HL-60/S4 (cell line): ENCODE data around the gene ARHGEF37.
"Not testable (repeated sequence)": the region's sequence is repeated elsewhere in the genome, so short reads cannot be mapped to it uniquely, and the experiment has no call there.

Experiments used
- in situ Hi-C: fragments of 300-500 bp; cut with MboI; formaldehyde crosslinking; loops from 2 replicates; pipeline ENCODE4 v1.14.3; 2022; ENCODE audit warnings: low sequenced_read_pairs

The ARHGEF37 gene

GRCh38 chr5:149664666-149665415, 83.5 kb downstream of the ARHGEF37 start:
- in situ Hi-C loops, result no loop called here

GRCh38 chr5:149665416-149666175, 84.3 kb downstream of the ARHGEF37 start:
- in situ Hi-C loops, result no loop called here

- in situ Hi-C loops, result no loop called here
These were observed 85.0 kb downstream of the ARHGEF37 start for GRCh38 chr5:149666212-149666852.

GRCh38 chr5:149667084-149667828, 86.0 kb downstream of the ARHGEF37 start:
- in situ Hi-C loops, result no loop called here

DNA sequence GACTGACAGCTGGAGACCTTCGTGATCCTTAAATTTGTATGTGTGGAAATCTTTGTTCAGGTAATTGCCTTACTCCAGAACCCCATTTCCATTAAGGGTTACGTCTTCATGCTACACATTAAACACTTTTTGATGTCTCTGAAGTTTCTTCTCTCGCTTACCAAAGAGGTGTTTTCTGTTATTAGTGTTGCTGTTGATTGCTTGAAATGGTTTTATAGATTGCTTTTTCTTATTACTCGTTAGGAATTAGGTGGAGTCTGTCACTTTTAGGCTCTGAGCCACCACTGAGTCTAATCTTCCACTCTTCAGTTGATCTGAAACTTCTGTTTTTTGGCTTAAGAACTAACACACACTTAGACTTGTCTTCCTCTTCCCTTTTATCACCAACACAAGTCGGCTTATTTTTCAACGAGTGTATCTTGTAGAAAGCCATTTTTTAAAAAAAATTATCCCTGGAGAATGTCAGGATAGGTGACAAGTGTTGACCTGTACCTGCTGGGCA, 86.6 kb downstream of the ARHGEF37 start:
- in situ Hi-C loops, result no loop called here

- in situ Hi-C loops, result not testable (repeated sequence)
These were observed 88.0 kb downstream of the ARHGEF37 start for GRCh38 chr5:149669273-149669672.

DNA sequence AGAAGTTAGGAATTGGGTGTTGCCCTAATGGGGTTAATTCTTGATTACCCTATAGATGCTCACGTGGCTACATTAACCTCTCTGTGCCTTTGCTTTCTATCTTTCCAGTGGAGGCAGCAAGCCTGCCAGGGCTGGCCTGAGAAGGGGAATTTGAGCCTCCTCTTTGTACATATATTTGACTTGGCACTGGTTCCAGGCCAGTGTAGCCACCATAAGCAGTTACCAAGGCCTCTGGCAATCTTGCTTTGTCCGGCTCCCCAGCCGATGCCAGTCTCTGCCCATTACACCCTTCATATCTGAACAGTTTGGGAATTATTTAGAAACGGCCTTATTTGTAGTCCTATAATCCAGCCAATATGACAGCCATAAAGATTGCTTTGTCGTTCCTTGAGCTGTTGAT, 90.2 kb downstream of the ARHGEF37 start:
- in situ Hi-C loops, result no loop called here

DNA sequence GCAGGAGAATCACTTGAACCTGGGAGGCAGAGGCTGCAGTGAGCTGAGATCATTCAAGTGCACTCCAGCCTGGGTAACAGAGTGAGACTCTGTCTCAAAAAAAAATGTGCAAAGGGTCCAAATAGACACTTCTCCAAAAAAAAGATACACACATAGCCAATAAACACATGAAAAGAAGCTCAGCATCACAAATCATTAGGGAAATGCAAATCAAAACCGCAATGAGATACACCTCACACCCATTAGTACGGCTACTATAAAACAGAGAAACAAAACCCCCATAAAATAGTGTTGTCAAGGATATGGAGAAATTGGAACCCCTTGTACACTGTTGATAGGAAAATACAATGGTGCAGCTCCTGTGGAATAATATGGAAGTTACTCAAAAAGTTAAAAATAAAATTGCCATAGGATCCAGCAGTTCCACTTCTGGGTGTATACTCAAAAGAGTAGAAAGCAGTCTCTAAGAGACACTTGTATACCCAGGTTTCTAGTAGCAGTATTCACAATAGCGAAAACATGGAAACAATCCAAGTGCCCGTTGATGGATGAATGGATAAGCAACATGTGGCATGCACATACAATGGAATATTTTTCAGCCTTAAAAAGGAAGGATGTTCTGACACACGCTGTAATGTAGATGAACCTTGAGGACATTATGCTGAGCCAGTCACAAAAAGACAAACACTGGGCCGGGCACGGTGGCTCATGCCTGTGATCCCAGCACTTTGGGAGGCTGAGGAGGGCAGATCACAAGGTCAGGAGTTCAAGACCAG, 91.6 kb downstream of the ARHGEF37 start:
- in situ Hi-C loops, result no loop called here

- in situ Hi-C loops, result no loop called here
These were observed 93.4 kb downstream of the ARHGEF37 start for GRCh38 chr5:149674686-149675085.

- in situ Hi-C loops, result no loop called here
These were observed 94.4 kb downstream of the ARHGEF37 start for GRCh38 chr5:149675610-149676201.

DNA sequence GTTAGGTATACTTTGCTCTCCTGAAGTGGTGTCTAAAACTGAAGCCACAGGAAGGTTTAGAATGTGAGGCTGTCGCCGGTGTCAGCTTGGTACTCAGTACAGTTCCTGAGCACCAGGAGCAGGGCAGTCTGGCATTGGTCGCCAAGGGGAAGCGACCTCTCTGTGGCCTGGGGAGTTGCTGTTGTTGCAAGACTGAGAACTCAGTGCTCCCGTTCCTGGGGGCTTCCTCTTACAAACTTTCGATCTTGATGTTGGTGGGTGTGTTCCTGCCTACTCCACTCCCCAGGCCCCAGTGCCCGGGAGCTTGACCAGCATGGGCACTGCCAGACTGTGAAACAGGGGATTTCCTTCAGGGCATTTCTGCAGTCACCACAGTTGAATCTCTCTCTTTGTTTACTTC, 96.4 kb downstream of the ARHGEF37 start:
- in situ Hi-C loops, result no loop called here

DNA sequence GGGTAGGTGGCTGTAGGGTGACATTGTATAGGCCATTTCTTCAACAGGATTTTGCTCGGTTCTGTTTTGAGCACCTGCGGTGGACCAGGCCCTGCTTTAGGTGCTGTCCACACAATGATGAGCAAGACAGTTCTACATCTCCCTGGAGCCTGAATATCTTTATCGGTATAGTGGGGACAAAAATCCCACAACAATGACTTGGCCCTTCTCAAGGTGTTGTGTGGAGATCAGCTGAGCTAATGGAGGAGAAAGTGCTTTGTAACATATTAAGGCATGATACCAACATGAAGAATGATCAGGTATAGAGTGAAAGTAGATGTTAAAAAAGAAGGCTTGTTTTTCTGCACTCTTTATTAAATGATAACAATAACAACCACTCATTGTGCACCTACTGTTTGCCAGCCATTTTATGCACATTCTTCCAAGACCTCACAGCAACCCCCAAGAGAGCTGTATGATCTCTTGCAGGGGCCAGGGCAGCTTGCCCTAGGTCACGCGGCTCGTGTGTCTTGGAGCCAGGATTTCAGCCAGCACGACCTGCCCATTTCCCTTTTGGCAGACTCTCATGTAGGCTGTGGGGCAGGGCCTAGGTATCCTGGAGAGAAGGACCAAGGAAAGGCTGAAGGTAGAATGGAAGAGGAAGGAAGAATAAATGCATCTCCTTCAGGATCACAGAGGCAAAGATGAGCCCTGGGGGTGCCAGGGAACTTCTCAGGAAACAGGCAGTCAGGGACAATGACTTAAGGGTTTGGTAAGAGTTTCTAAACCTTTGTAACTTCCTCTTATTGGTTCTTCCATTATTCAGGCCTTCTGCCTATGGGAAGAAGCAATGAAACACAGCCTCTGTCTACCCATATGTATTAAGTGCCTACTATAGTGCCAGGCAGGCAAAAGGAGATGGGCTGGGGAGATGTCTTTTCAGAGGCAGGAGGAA, 98.8 kb downstream of the ARHGEF37 start:
- in situ Hi-C loops, result no loop called here

DNA sequence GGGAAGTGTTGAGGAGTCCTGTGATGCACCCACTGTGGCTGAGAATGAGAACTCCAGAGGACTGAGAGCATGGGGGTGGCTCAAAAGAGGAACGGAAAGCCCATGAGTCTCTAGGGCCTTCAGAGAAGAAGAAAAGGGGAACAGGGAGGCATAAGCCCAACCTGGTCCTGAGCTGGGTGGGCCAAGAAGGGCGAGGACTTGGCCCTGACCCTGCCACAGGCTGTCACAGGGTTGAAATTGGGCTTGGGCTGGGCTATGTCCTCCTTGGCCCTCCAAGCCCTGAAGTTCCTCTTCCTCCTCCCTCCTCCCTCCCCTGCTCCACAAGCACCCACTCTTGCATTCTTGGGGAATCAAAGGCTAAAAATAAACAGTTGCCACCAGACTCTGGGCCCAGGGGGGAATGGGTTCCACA, 99.5 kb downstream of the ARHGEF37 start:
- in situ Hi-C loops, result no loop called here

DNA sequence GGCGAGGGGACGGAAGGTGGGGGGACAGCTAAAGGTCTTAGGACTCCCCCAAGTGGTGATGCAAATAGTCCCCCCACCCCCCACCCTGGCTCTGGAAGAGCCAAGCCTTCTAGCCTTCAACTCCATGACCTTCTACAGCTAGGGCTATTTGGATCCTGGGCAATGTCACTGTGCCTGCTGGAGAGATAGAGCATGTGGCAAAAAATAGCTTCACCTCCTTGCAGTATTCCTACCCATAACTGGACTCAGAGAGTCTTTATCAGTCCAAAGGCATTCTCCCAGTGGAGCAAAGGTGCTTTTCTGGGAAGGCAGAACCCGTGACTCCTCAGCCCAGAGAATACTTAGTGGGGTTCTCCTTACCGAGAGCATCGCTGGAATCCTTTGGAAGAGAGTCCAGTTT, 100.0 kb downstream of the ARHGEF37 start:
- in situ Hi-C loops, result no loop called here

- in situ Hi-C loops, result no loop called here
These were observed 100.6 kb downstream of the ARHGEF37 start for GRCh38 chr5:149681922-149682321.

- in situ Hi-C loops, result no loop called here
These were observed 101.3 kb downstream of the ARHGEF37 start for GRCh38 chr5:149682532-149683075.

DNA sequence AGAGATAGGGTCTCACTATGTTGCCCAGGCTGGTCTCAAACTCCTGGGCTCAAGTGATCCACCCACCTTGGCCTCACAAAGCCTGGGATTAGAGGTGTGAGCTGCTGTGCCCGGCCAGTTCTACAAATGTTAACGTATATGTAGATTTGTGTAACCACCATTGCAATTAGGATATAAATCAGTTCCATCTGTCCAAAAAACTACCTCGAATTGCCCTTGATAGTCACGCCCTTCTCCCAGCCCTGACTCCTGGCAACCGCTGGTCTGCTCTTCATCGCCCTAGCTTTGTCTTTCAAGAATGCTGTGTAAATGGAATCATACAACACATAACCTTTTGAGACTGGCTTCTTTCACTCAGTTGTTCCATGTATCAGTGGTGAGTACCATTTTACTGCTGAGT, 102.7 kb downstream of the ARHGEF37 start:
- in situ Hi-C loops, result no loop called here

GRCh38 chr5:149684371-149684770, 103.1 kb downstream of the ARHGEF37 start:
- in situ Hi-C loops, result no loop called here
